HCT116 (cell line): ENCODE measurements around the gene DPYSL4. TPM values are rescaled to one million over a fixed set of nuclear protein-coding genes. Genes with fewer than 3 reads are reported as not detected.

Experiments
- ATAC-seq: fragments of 200-7000 bp; cut with Tn5 transposase; 2 replicates; pipeline ENCODE4 v1.9.1; 2020; ENCODE audit warnings: mild to moderate bottlenecking, moderate library complexity
- BruUV-seq: library from RNA; stranded (reverse); fragments of 400-500 nt; replicated peaks from 2 replicates; lab custom pipeline; 2021; lab: Mats Ljungman, UMichigan
- CTCF ChIA-PET: fragments of 300-600 bp; sonication (Branson Sonifier 250); formaldehyde crosslinking; loops from one replicate; lab custom pipeline; 2021; ENCODE audit warnings: antibody characterized with exemption; lab: Charles Lee
- POLR2A ChIA-PET: fragments of 300-600, 350-600 bp; sonication (Branson Sonifier 250); formaldehyde crosslinking; loops from one replicate; lab custom pipeline; 2021; ENCODE audit warnings: antibody characterized with exemption; lab: Charles Lee
- RAD21 ChIA-PET, 2 experiments: fragments of 300-600 bp; sonication (Branson Sonifier 250); formaldehyde crosslinking; loops; one replicate each; lab custom pipeline; 2023; ENCODE audit warnings: low total read pairs in 2 of 2; ENCODE audit not compliant: uncharacterized antibody in 2 of 2, unreplicated experiment in 2 of 2, low non-redundant PET in 1 of 2; lab: Charles Lee
- DNase-seq: peaks from one replicate; pipeline ENCODE4 v3.0.0-alpha.2; 2010; ENCODE audit warnings: low read depth, low spot score
- H2AFZ ChIP-seq: fragments of 200-600 bp; shearing (Covaris generic), sonication (generic); 2 replicates; pipeline ENCODE4 v1.6.1; 2017; ENCODE audit warnings: low read depth, mixed run types, mixed read lengths, antibody characterized with exemption, low read length; ENCODE audit not compliant: poor library complexity, severe bottlenecking
- H3K27ac ChIP-seq: 2 replicates; pipeline ENCODE4 v1.5.1; 2012; ENCODE audit warnings: low read depth, low read length
- H3K27me3 ChIP-seq: fragments of 200-600 bp; sonication (generic); 2 replicates; pipeline ENCODE4 v1.6.1; 2016; ENCODE audit warnings: mixed run types, low read length, mixed read lengths; ENCODE audit not compliant: insufficient read depth
- H3K36me3 ChIP-seq, 2 experiments: fragments of 200-500 bp in 1 of 2; fragments of 200-600 bp in 1 of 2; sonication (Bioruptor generic) in 1 of 2; sonication (generic) in 1 of 2; 2 replicates each; pipeline versions ENCODE4 v1.5.1 to v1.6.1; 2014 to 2016; ENCODE audit warnings: low read length in 2 of 2, inconsistent platforms in 1 of 2, mixed read lengths in 1 of 2, mixed run types in 1 of 2; ENCODE audit not compliant: insufficient read depth in 2 of 2, control insufficient read depth in 1 of 2
- H3K4me1 ChIP-seq, 2 experiments: fragments of 200-600 bp in 1 of 2; sonication (generic) in 1 of 2; 2 replicates each; pipeline versions ENCODE4 v1.5.1 to v1.6.1; 2012 to 2017; ENCODE audit warnings: low read length in 2 of 2, inconsistent platforms in 1 of 2, mild to moderate bottlenecking in 1 of 2, mixed read lengths in 1 of 2, mixed run types in 1 of 2, moderate library complexity in 1 of 2; ENCODE audit not compliant: insufficient read depth in 2 of 2, control insufficient read depth in 1 of 2
- H3K4me2 ChIP-seq: fragments of 200-600 bp; sonication (generic); 2 replicates; pipeline ENCODE4 v1.6.1; 2017; ENCODE audit warnings: mixed run types, low read length, mixed read lengths
- H3K4me3 ChIP-seq, 2 experiments: fragments of 200-600 bp in 1 of 2; sonication (generic) in 1 of 2; replicated peaks in 1 of 2; 2 replicates each; pipeline ENCODE4 v1.5.1; 2011 to 2016; ENCODE audit warnings: low read length in 2 of 2, control low read depth in 1 of 2, low read depth in 1 of 2, mild to moderate bottlenecking in 1 of 2, mixed read lengths in 1 of 2, mixed run types in 1 of 2
- H3K79me2 ChIP-seq: fragments of 200-600 bp; sonication (generic); 2 replicates; pipeline ENCODE4 v1.6.1; 2017; ENCODE audit warnings: mild to moderate bottlenecking, mixed run types, low read length, moderate library complexity, mixed read lengths; ENCODE audit not compliant: insufficient read depth
- H3K9ac ChIP-seq: fragments of 200-600 bp; sonication (generic); 2 replicates; pipeline ENCODE4 v1.6.1; 2016; ENCODE audit warnings: low read length, mixed read lengths
- H3K9me2 ChIP-seq: fragments of 200-600 bp; sonication (generic), shearing (Covaris generic); 2 replicates; pipeline ENCODE4 v1.6.1; 2017; ENCODE audit warnings: mixed run types, mild to moderate bottlenecking, moderate library complexity; ENCODE audit not compliant: insufficient read depth
- H3K9me3 ChIP-seq, 2 experiments: fragments of 200-500 bp in 1 of 2; fragments of 200-600 bp in 1 of 2; sonication (Bioruptor generic) in 1 of 2; sonication (generic) in 1 of 2; 2 replicates each; pipeline ENCODE4 v1.6.1; 2014 to 2017; ENCODE audit warnings: low read length in 2 of 2, mixed read lengths in 2 of 2, inconsistent platforms in 1 of 2, low read depth in 1 of 2, mild to moderate bottlenecking in 1 of 2, mixed run types in 1 of 2, moderate library complexity in 1 of 2; ENCODE audit not compliant: control insufficient read depth in 1 of 2, insufficient read depth in 1 of 2
- H4K20me1 ChIP-seq: fragments of 200-600 bp; sonication (generic), shearing (Covaris generic); 2 replicates; pipeline ENCODE4 v1.6.1; 2017; ENCODE audit warnings: mixed run types, mild to moderate bottlenecking, moderate library complexity; ENCODE audit not compliant: insufficient read depth
- CBX3 ChIP-seq: IDR thresholded peaks from 2 replicates; pipeline ENCODE4 v1.6.1; 2012; ENCODE audit warnings: low read depth
- EGR1 ChIP-seq: IDR thresholded peaks from 2 replicates; pipeline ENCODE4 v1.6.1; 2012; ENCODE audit warnings: low read depth
- EZH2phosphoT487 ChIP-seq: fragments of 200-600 bp; IDR thresholded peaks from 2 replicates; pipeline ENCODE4 v1.6.1; 2018; ENCODE audit warnings: antibody characterized with exemption, borderline replicate concordance
- SP1 ChIP-seq: IDR thresholded peaks from 2 replicates; pipeline ENCODE4 v1.6.1; 2012; ENCODE audit warnings: low read depth
- SRF ChIP-seq: IDR thresholded peaks from 2 replicates; pipeline ENCODE4 v1.6.1; 2012; ENCODE audit warnings: low read depth
- TCF7L2 ChIP-seq: IDR thresholded peaks from 2 replicates; pipeline ENCODE4 v1.7.0; 2011; ENCODE audit warnings: borderline replicate concordance, inconsistent platforms; ENCODE audit not compliant: insufficient read depth, insufficient read length; ENCODE audit errors: extremely low read depth
- ZFX ChIP-seq: fragments of 450-650 bp; IDR thresholded peaks from 2 replicates; pipeline ENCODE4 v1.6.1; 2017
- intact Hi-C: fragments of 100-400 bp; cut with micrococcal nuclease; formaldehyde crosslinking; loops from 2 replicates; pipeline ENCODE4 v1.10.0; 2022
- total RNA-seq: library from RNA; stranded (reverse); gene quantifications from one replicate; pipeline ENCODE4 v1.2.1, GENCODE V29; 2021; ENCODE audit not compliant: unreplicated experiment
- TF ChIP-seq, protein P1 (sequence below), 3 experiments: fragments of 200-600 bp in 1 of 3; sonication (generic) in 1 of 3; IDR thresholded peaks in 2 of 3; conservative IDR thresholded peaks in 1 of 3; 2 replicates each; pipeline ENCODE4 v1.5.1; 2012 to 2017; ENCODE audit warnings: low read depth in 2 of 3, low read length in 2 of 3, antibody characterized with exemption in 1 of 3, borderline replicate concordance in 1 of 3, control low read depth in 1 of 3, mild to moderate bottlenecking in 1 of 3, mixed read lengths in 1 of 3, mixed run types in 1 of 3, moderate library complexity in 1 of 3; ENCODE audit not compliant: insufficient read depth in 1 of 3
- TF ChIP-seq, protein P2 (sequence below): IDR thresholded peaks from 2 replicates; pipeline ENCODE4 v1.6.1; 2012

Gene DPYSL4
- total RNA-seq, 1 experiment from 2014 or later: 5.4 TPM

DNA sequence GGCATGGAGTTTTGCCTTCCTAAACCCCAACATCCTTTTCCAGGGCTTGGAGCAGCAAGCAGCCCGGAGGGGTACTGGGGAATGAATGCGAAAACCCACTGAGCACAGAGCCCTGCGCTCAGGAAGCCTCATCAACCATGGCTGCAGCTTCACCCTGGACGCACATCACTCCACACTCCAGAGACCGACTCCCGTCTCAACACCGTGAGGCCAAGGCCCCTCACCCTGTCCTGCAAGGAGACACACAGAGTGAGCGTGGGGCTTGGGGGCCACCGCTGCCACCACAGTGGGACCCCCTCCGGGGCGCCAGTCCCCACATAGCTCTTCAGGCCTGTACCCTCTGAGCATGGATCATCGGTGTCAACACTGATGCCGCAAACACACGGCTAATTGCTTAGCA is 41.9 kb downstream of the DPYSL4 start:
- Histone ChIP-seq H3K9me2 (no peaks in the 10 kb centered on the region), H3K27me3 (no peaks in the 10 kb centered on the region), H3K4me1 (no peaks in the 10 kb centered on the region), H3K36me3 (no peaks in the 10 kb centered on the region), H2AFZ (no peak overlapping the region), H3K9ac (no peak overlapping the region), H4K20me1 (no peaks in the 10 kb centered on the region), H3K9me3 (no peaks in the 10 kb centered on the region), H3K27ac (no peak overlapping the region), H3K79me2 (no peaks in the 10 kb centered on the region), H3K4me2 (no peak overlapping the region), H3K4me3 (no peak overlapping the region)
- RAD21 ChIA-PET: no interaction called here
- CTCF ChIA-PET: no interaction called here
- intact Hi-C loops: no loop called here
- POLR2A ChIA-PET: no interaction called here
- TF ChIP-seq EZH2phosphoT487: no peak
- TF ChIP-seq, protein P1, sequence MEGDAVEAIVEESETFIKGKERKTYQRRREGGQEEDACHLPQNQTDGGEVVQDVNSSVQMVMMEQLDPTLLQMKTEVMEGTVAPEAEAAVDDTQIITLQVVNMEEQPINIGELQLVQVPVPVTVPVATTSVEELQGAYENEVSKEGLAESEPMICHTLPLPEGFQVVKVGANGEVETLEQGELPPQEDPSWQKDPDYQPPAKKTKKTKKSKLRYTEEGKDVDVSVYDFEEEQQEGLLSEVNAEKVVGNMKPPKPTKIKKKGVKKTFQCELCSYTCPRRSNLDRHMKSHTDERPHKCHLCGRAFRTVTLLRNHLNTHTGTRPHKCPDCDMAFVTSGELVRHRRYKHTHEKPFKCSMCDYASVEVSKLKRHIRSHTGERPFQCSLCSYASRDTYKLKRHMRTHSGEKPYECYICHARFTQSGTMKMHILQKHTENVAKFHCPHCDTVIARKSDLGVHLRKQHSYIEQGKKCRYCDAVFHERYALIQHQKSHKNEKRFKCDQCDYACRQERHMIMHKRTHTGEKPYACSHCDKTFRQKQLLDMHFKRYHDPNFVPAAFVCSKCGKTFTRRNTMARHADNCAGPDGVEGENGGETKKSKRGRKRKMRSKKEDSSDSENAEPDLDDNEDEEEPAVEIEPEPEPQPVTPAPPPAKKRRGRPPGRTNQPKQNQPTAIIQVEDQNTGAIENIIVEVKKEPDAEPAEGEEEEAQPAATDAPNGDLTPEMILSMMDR (IDR thresholded peaks at IDR 0.05 in 2 of 3, conservative IDR thresholded peaks at IDR 0.05 in 1 of 3; ENCODE audit: borderline replicate concordance in 1 of 3, insufficient read depth in 1 of 3, low read depth in 2 of 3, low read length in 2 of 3): no peak
- no peak for TF ChIP-seq ZFX
- TF ChIP-seq EGR1: no peak
- TF ChIP-seq SRF: no peak
- no peak for TF ChIP-seq TCF7L2
- TF ChIP-seq SP1: no peak
- TF ChIP-seq CBX3: no peak
- no TSS peak for BruUV-seq
- DNase-seq: no peak
- no peak for ATAC-seq

DNA sequence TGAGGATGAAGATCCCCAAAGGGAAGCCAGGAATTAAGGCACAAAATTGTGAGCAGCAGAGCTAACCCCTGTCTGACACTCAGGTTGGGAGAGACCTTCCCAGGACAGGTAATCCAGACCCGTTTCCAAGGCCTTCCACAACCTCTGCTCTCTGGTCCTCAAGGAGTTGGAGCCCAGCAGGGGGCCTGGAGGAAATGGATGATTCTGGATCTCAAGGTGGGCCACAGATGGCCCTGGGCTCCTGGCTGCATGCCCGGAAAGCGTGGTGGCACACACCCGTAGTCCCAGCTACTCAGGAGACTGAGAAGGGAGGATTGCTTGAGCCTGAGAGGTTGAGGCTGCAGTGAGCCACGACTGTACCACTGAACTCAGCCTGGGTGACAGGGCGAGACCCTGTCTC is 42.3 kb downstream of the DPYSL4 start:
- H3K4me1 ChIP-seq: no peaks in the 10 kb centered on the region
- ChIA-PET POLR2A (no interaction called here), RAD21 (no interaction called here), CTCF (no interaction called here)
- H3K9me2 ChIP-seq: no peaks in the 10 kb centered on the region
- no peaks in the 10 kb centered on the region for H3K27me3 ChIP-seq
- DNase-seq: no peak
- TF ChIP-seq, protein P2, sequence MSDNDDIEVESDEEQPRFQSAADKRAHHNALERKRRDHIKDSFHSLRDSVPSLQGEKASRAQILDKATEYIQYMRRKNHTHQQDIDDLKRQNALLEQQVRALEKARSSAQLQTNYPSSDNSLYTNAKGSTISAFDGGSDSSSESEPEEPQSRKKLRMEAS: no peak
- no peak for TF ChIP-seq TCF7L2
- no peaks in the 10 kb centered on the region for H4K20me1 ChIP-seq
- H3K36me3 ChIP-seq: no peaks in the 10 kb centered on the region
- intact Hi-C loops: no loop called here
- H3K4me2 ChIP-seq: no peak overlapping the region
- H3K27ac ChIP-seq: no peak overlapping the region
- no peak overlapping the region for H3K4me3 ChIP-seq
- no peak for ATAC-seq
- no peak overlapping the region for H2AFZ ChIP-seq
- no peaks in the 10 kb centered on the region for H3K79me2 ChIP-seq
- H3K9me3 ChIP-seq: no peaks in the 10 kb centered on the region
- BruUV-seq: no TSS peak
- no peak overlapping the region for H3K9ac ChIP-seq
